ENCODE data around the gene ALDH1L2.

- TF ChIP-seq CTCF (IDR thresholded peaks at IDR 0.05) (no peak), ZFX (IDR thresholded peaks at IDR 0.05; ENCODE audit: borderline replicate concordance) (no peak)
These were observed 59.3 kb downstream of the ALDH1L2 start for GRCh38 chr12:105024928-105025327.
